Smooth muscle cell (in vitro differentiated cells): Measurements from ENCODE around the gene EFNB2. TPM values are rescaled to one million over a fixed set of nuclear protein-coding genes. Genes with fewer than 3 reads are reported as not detected.

ENCODE experiments used
- DNase-seq: peaks from one replicate; lab custom pipeline; 2025; ENCODE audit not compliant: unreplicated experiment; lab: John Stamatoyannopoulos, UW
- H2AFZ ChIP-seq: fragments of 200-600 bp; sonication (generic); 2 replicates; pipeline ENCODE4 v1.6.0; 2016; ENCODE audit warnings: antibody characterized with exemption, low read depth, mild to moderate bottlenecking
- H3F3A ChIP-seq: fragments of 200-600 bp; sonication (generic); 2 replicates; pipeline ENCODE4 v1.6.0; 2017; ENCODE audit warnings: antibody characterized with exemption, low read depth
- H3K27ac ChIP-seq: fragments of 200-600 bp; sonication (generic); 2 replicates; pipeline ENCODE4 v1.5.1; 2016; ENCODE audit warnings: low read depth, mild to moderate bottlenecking
- H3K27me3 ChIP-seq: fragments of 200-600 bp; sonication (generic); 2 replicates; pipeline ENCODE4 v1.6.1; 2016; ENCODE audit warnings: low read depth, mild to moderate bottlenecking
- H3K36me3 ChIP-seq: fragments of 200-600 bp; sonication (generic); 2 replicates; pipeline ENCODE4 v1.5.1; 2016; ENCODE audit warnings: low read depth
- H3K4me1 ChIP-seq: fragments of 200-600 bp; sonication (generic); 2 replicates; pipeline ENCODE4 v1.5.1; 2016; ENCODE audit warnings: low read depth
- H3K4me2 ChIP-seq: fragments of 200-600 bp; sonication (generic); 2 replicates; pipeline ENCODE4 v1.6.0; 2016; ENCODE audit warnings: mild to moderate bottlenecking
- H3K4me3 ChIP-seq: fragments of 200-600 bp; sonication (generic); 2 replicates; pipeline ENCODE4 v1.5.1; 2016; ENCODE audit warnings: mild to moderate bottlenecking
- H3K79me2 ChIP-seq: fragments of 200-600 bp; sonication (generic); 2 replicates; pipeline ENCODE4 v1.6.0; 2016; ENCODE audit warnings: low read depth, mild to moderate bottlenecking
- H3K9ac ChIP-seq: fragments of 200-600 bp; sonication (generic); 2 replicates; pipeline ENCODE4 v1.6.0; 2016; ENCODE audit warnings: low read depth
- H3K9me3 ChIP-seq: fragments of 200-600 bp; sonication (generic); replicated peaks from 2 replicates; pipeline ENCODE4 v1.5.1; 2016; ENCODE audit warnings: low read depth
- H4K20me1 ChIP-seq: fragments of 200-600 bp; sonication (generic); 2 replicates; pipeline ENCODE4 v1.6.0; 2016; ENCODE audit warnings: low read depth
- CTCF ChIP-seq: fragments of 200-600 bp; sonication (generic); IDR thresholded peaks from 2 replicates; pipeline ENCODE4 v1.5.1; 2017; ENCODE audit warnings: borderline replicate concordance, mild to moderate bottlenecking, antibody characterized with exemption; ENCODE audit not compliant: insufficient read depth, poor library complexity, severe bottlenecking
- WGBS: methylation state at CpG from one replicate; pipeline ENCODE4 v1.1.7; 2016; ENCODE audit warnings: low lambda C conversion rate; 5-methylcytosine and 5-hydroxymethylcytosine counted together
- polyA plus RNA-seq: library from polyadenylated mRNA; unstranded; fragments of >200 nt; fragmentation: Nextera tagmentation; extraction: Ambion mirVana; gene quantifications from 2 replicates; pipeline ENCODE4 v1.2.1, GENCODE V29; 2016
- total RNA-seq: library from RNA; depleted of rRNA; stranded (reverse); fragments of >200 nt; gene quantifications from 2 replicates; pipeline ENCODE4 v1.2.3, GENCODE V29; 2014

EFNB2 gene
- total and polyA plus RNA-seq, 2 experiments from 2014 or later: 15.5 to 42.0 TPM

GRCh38 chr13:106533943-106534638 lies 1.4 kb downstream of the EFNB2 start:
- Histone ChIP-seq H3K4me2 (peak overlapping the region; percentile 95), H3K79me2 (peaks cover 56% of the 10 kb centered on the region), H3K27me3 (no peaks in the 10 kb centered on the region), H3K36me3 (no peaks in the 10 kb centered on the region), H3K9ac (peak overlapping the region; percentile 78), H3K9me3 (no peaks in the 10 kb centered on the region), H4K20me1 (peaks cover 26% of the 10 kb centered on the region), H3F3A (peaks cover 6% of the 10 kb centered on the region), H3K27ac (peak overlapping the region; percentile 87), H3K4me1 (peaks cover 28% of the 10 kb centered on the region), H3K4me3 (peak overlapping the region; percentile 84), H2AFZ (peak overlapping the region; percentile 65)
- no peak for TF ChIP-seq CTCF
- WGBS: under 1% methylated on average over 57 of the region's 66 CpGs
- DNase-seq: peak; percentile 18

DNA sequence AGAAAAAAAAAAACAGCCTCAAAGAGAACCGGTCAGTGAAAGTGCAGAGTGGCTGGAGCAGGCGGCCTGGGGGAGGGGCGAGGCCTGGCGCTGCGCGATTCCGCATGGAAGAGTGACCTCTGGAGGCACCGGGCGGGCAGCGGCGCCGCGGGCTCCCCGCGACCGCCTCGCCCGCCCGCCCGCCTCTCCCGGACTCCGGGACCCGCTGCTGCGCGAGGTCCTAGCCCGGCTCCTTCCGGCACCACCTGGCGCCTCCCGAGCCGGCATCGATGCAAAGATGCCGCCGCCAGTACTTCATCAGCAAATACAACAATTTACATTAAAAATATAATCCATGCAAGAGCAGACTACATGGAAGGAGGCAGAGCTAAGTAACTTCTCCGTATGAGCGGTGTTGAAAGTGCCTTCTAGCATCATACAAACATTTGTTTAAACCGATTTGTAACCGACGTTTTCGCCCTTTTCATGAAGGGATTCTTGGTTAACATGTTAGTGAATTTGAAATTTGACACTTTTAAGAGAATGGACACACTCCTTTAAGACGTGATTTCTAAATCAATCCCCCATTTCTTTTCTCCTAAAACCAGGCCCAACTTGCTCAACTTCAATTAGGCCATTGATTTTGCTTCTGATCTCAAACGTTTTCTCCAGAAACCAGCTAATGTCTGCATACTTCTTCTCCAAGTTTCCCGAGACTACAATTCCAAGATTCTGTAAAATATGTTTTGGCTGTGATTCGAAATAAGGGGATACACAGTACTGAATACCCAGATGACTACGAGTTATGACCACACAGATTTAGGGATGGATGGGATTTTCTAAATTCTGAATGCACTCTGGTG lies 2.1 kb downstream of the EFNB2 start:
- TF ChIP-seq CTCF: peak; percentile 53
- DNase-seq: peak; percentile 56
- H3K9me3 ChIP-seq: no peaks in the 10 kb centered on the region
- peaks cover 36% of the 10 kb centered on the region for H3K4me1 ChIP-seq
- H3F3A ChIP-seq: peaks cover 6% of the 10 kb centered on the region
- H3K79me2 ChIP-seq: peaks cover 64% of the 10 kb centered on the region
- 3% methylated on average over 30 of the region's 44 CpGs for WGBS
- H3K4me2 ChIP-seq: peak overlapping the region; percentile 95
- no peaks in the 10 kb centered on the region for H3K27me3 ChIP-seq
- peaks cover 28% of the 10 kb centered on the region for H4K20me1 ChIP-seq
- H3K27ac ChIP-seq: peak overlapping the region; percentile 87
- peak overlapping the region; percentile 84 for H3K4me3 ChIP-seq
- H2AFZ ChIP-seq: peak overlapping the region; percentile 65
- H3K36me3 ChIP-seq: no peaks in the 10 kb centered on the region
- H3K9ac ChIP-seq: peak overlapping the region; percentile 78

DNA sequence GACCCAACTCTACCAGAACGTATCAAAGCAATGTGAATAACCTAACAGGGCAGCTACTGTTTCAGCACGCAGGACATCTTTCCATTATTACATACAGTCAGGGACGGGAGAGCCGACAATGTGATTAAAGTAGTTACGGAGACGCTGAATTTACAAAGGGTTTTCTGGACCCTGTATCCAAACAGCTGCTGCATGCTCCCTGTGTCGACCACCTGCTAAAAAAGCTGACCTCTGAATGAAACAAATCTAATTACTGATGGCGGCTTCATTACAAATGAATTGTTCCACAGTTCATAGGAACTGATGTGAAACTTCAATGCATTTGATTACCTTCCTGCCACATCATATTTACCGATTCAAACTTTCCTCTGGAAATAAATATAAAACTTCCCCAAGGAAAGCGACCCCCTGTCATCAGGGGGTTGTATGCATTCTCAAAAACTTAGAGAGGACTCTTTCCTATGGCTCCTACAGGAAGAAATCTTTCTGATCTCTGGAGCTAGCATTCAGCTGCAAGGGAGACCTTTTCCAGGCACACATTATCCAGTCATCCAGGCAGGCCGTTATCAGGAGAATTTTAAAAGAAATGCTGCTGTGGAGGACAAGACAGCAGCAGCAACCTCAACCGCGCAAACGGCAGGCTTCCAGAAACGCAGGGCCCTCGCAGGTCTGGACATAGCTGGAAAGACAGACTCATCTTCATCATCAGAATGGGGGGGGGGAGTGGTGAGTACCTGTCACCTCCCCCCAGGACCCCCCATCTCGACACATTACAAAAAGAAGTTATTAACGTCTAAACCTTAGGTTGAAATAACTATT lies 3.1 kb downstream of the EFNB2 start:
- DNase-seq: no peak
- H3K79me2 ChIP-seq: peaks cover 74% of the 10 kb centered on the region
- 16% methylated on average over 18 of the region's 18 CpGs for WGBS
- H2AFZ ChIP-seq: peak overlapping the region; percentile 1
- H3K4me1 ChIP-seq: peaks cover 46% of the 10 kb centered on the region
- H3K27me3 ChIP-seq: no peaks in the 10 kb centered on the region
- TF ChIP-seq CTCF: no peak
- no peaks in the 10 kb centered on the region for H3K36me3 ChIP-seq
- no peaks in the 10 kb centered on the region for H3K9me3 ChIP-seq
- H3K4me2 ChIP-seq: peak overlapping the region; percentile 95
- H3K27ac ChIP-seq: peak overlapping the region; percentile 87
- peaks cover 28% of the 10 kb centered on the region for H4K20me1 ChIP-seq
- peak overlapping the region; percentile 72 for H3K9ac ChIP-seq
- peak overlapping the region; percentile 84 for H3K4me3 ChIP-seq
- peaks cover 6% of the 10 kb centered on the region for H3F3A ChIP-seq
